CD14-positive monocyte (primary cell): Measurements from ENCODE around the gene ZSCAN10. TPM values are rescaled to one million over a fixed set of nuclear protein-coding genes. Genes with fewer than 3 reads are reported as not detected.
A peak's percentile ranks its signal among the peaks of the same experiment; 100 is the strongest.
"Not testable (repeated sequence)": the region's sequence is repeated elsewhere in the genome, so short reads cannot be mapped to it uniquely, and the experiment has no call there.

Experiments
- DNase-seq, 3 donors: peaks; one replicate each; pipeline ENCODE4 v3.0.0-alpha.2; 2011 to 2022
- H2AFZ ChIP-seq: 2 replicates; pipeline ENCODE4 v1.6.0; 2012; ENCODE audit warnings: mild to moderate bottlenecking, low read depth, low read length, inconsistent platforms; ENCODE audit not compliant: insufficient read depth, poor library complexity, severe bottlenecking
- H3K27ac ChIP-seq, 2 donors: 1 replicate in 1 of 2; 2 replicates in 1 of 2; pipeline ENCODE4 v1.5.1; 2012 to 2013; ENCODE audit warnings: low read length in 2 of 2, control low read depth in 1 of 2, inconsistent platforms in 1 of 2, low read depth in 1 of 2, mild to moderate bottlenecking in 1 of 2
- H3K27me3 ChIP-seq, 2 donors: one replicate each; pipeline versions ENCODE4 v1.6.0 to v1.6.1; 2011 to 2013; ENCODE audit warnings: low read length in 2 of 2; ENCODE audit not compliant: control insufficient read depth in 2 of 2, insufficient read depth in 2 of 2
- H3K36me3 ChIP-seq, 2 donors: replicated peaks in 1 of 2; 1 replicate in 1 of 2; 2 replicates in 1 of 2; pipeline versions ENCODE4 v1.5.1 to v1.6.1; 2012 to 2013; ENCODE audit warnings: low read length in 2 of 2, control low read depth in 1 of 2, inconsistent platforms in 1 of 2, mild to moderate bottlenecking in 1 of 2; ENCODE audit not compliant: insufficient read depth in 2 of 2, control insufficient read depth in 1 of 2
- H3K4me1 ChIP-seq, 2 donors: 1 replicate in 1 of 2; 2 replicates in 1 of 2; pipeline versions ENCODE4 v1.5.1 to v1.6.1; 2012 to 2013; ENCODE audit warnings: low read length in 2 of 2, control low read depth in 1 of 2, inconsistent platforms in 1 of 2, mild to moderate bottlenecking in 1 of 2, moderate library complexity in 1 of 2; ENCODE audit not compliant: insufficient read depth in 2 of 2, control insufficient read depth in 1 of 2
- H3K4me2 ChIP-seq: replicated peaks from 2 replicates; pipeline ENCODE3; 2012; ENCODE audit warnings: low read length, moderate library complexity, mild to moderate bottlenecking; ENCODE audit not compliant: poor library complexity, severe bottlenecking; ENCODE audit errors: extremely low read depth
- H3K4me3 ChIP-seq, 3 experiments: fragments of 200-600 bp in 1 of 3; sonication (generic) in 1 of 3; replicated peaks in 1 of 3; 1 replicate in 2 of 3; 2 replicates in 1 of 3; pipeline ENCODE4 v1.5.1; 2011 to 2013; ENCODE audit warnings: low read length in 3 of 3, mild to moderate bottlenecking in 3 of 3, control low read depth in 2 of 3, low read depth in 2 of 3, inconsistent platforms in 1 of 3, moderate library complexity in 1 of 3
- H3K79me2 ChIP-seq: 2 replicates; pipeline ENCODE4 v1.6.0; 2012; ENCODE audit warnings: mild to moderate bottlenecking, control low read depth, inconsistent platforms, low read length, moderate library complexity; ENCODE audit not compliant: insufficient read depth
- H3K9ac ChIP-seq: 2 replicates; pipeline ENCODE4 v1.6.0; 2017; ENCODE audit warnings: low read length, mild to moderate bottlenecking; ENCODE audit not compliant: insufficient read depth, poor library complexity, severe bottlenecking
- H3K9me3 ChIP-seq, 2 donors: replicated peaks in 1 of 2; 1 replicate in 1 of 2; 2 replicates in 1 of 2; pipeline versions ENCODE4 v1.5.1 to v1.6.1; 2012 to 2013; ENCODE audit warnings: low read length in 2 of 2, control low read depth in 1 of 2; ENCODE audit not compliant: control insufficient read depth in 1 of 2, insufficient read depth in 1 of 2
- H4K20me1 ChIP-seq: 2 replicates; pipeline ENCODE4 v1.6.0; 2012; ENCODE audit warnings: mild to moderate bottlenecking, low read length, control low read depth, moderate library complexity; ENCODE audit not compliant: insufficient read depth
- H3K27ac Mint-ChIP-seq, 7 donors: one replicate each; pipeline ENCODE4 v1.8.0; 2020; ENCODE audit warnings: mild to moderate bottlenecking in 7 of 7, mixed read lengths in 7 of 7, moderate library complexity in 6 of 7, inconsistent platforms in 2 of 7
- H3K27me3 Mint-ChIP-seq, 3 donors: one replicate each; pipeline ENCODE4 v1.8.0; 2021 to 2022; ENCODE audit warnings: low read depth in 3 of 3, mild to moderate bottlenecking in 3 of 3, mixed read lengths in 3 of 3, moderate library complexity in 3 of 3, inconsistent platforms in 1 of 3
- H3K36me3 Mint-ChIP-seq, 2 donors: one replicate each; pipeline ENCODE4 v1.8.0; 2020; ENCODE audit warnings: mixed read lengths in 2 of 2, inconsistent platforms in 1 of 2, mild to moderate bottlenecking in 1 of 2
- H3K4me1 Mint-ChIP-seq: one replicate; pipeline ENCODE4 v1.8.0; 2020; ENCODE audit warnings: mild to moderate bottlenecking, mixed read lengths
- H3K4me3 Mint-ChIP-seq, 2 donors: one replicate each; pipeline ENCODE4 v1.8.0; 2020; ENCODE audit warnings: mild to moderate bottlenecking in 2 of 2, mixed read lengths in 2 of 2, moderate library complexity in 1 of 2
- H3K9me3 Mint-ChIP-seq, 7 donors: one replicate each; pipeline ENCODE4 v1.8.0; 2020 to 2022; ENCODE audit warnings: mixed read lengths in 7 of 7, mild to moderate bottlenecking in 6 of 7, moderate library complexity in 6 of 7, inconsistent platforms in 2 of 7
- CTCF ChIP-seq: fragments of 200-600 bp; IDR thresholded peaks from one replicate; pipeline ENCODE4 v1.8.0; 2022; ENCODE audit warnings: antibody characterized with exemption, mild to moderate bottlenecking
- WGBS: methylation state at CpG from one replicate; pipeline ENCODE4 v1.1.5; 2013; ENCODE audit warnings: missing lambda C conversion rate; ENCODE audit not compliant: insufficient coverage; 5-methylcytosine and 5-hydroxymethylcytosine counted together
- intact Hi-C, 2 donors: fragments of 100-400 bp; cut with micrococcal nuclease; formaldehyde crosslinking; loops; one replicate each; pipeline versions ENCODE4 v1.15.0 to v1.15.1; 2023
- polyA plus RNA-seq, 3 donors: library from polyadenylated mRNA; depleted of rRNA in 1 of 3; unstranded in 2 of 3; stranded (reverse) in 1 of 3; fragments of 300-500 nt in 2 of 3; fragments of >200 nt in 1 of 3; fragmentation: Illumina TruSeq in 2 of 3; gene quantifications; 1 replicate in 2 of 3; 2 replicates in 1 of 3; pipeline ENCODE4 v1.2.3, GENCODE V29; 2012 to 2021

The ZSCAN10 gene
- polyA plus RNA-seq, 3 donors: 0.29 TPM; not detected in 2

DNA sequence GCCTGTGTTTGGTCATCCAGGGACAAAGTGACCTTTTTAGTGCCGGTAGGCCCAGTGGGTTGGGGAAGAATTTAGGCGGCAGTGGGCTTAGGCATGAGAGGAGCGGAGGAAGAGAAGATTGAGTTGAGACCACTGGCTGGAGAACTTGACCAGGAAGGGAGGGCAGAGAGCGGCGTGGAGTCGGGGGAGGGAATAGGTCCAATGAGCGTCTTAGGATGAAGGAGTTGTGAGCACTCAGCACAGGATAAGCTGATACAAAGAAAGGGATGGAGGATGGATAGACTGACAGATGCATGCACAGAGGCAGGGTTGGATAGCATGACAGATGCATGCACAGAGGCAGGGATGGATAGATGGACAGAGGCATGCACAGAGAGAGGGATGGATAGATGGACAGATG is 25.6 kb downstream of the ZSCAN10 start:
- DNase-seq: no peak
- Histone ChIP-seq H2AFZ (no peak overlapping the region), H3K4me3 (no peak overlapping the region), H3K9me3 (no peaks in the 10 kb centered on the region), H3K36me3 (peaks cover 14 to 16% of the 10 kb centered on the region in 2 donors), H3K79me2 (no peaks in the 10 kb centered on the region), H3K9ac (no peak overlapping the region), H4K20me1 (no peaks in the 10 kb centered on the region), H3K27me3 (no peaks in the 10 kb centered on the region), H3K4me1 (peaks cover 42 to 60% of the 10 kb centered on the region in 2 donors), H3K4me2 (no peak overlapping the region), H3K27ac (no peak overlapping the region)
- H3K4me1 Mint-ChIP-seq: peaks cover 56% of the 10 kb centered on the region
- H3K27me3 Mint-ChIP-seq: peaks cover 0 to 8% (median 1%) of the 10 kb centered on the region in 3 donors
- peak overlapping the region in 1 of 2 donors; percentile 43 for H3K4me3 Mint-ChIP-seq
- H3K27ac Mint-ChIP-seq: peak overlapping the region in 1 of 7 donors; percentile 48
- intact Hi-C loops: no loop called here
- TF ChIP-seq CTCF: no peak
- peaks cover 20 to 21% of the 10 kb centered on the region in 2 donors for H3K36me3 Mint-ChIP-seq
- H3K9me3 Mint-ChIP-seq: peaks cover 0 to 4% (median 0%) of the 10 kb centered on the region in 7 donors
- WGBS: 85% methylated on average over 7 of the region's 7 CpGs

DNA sequence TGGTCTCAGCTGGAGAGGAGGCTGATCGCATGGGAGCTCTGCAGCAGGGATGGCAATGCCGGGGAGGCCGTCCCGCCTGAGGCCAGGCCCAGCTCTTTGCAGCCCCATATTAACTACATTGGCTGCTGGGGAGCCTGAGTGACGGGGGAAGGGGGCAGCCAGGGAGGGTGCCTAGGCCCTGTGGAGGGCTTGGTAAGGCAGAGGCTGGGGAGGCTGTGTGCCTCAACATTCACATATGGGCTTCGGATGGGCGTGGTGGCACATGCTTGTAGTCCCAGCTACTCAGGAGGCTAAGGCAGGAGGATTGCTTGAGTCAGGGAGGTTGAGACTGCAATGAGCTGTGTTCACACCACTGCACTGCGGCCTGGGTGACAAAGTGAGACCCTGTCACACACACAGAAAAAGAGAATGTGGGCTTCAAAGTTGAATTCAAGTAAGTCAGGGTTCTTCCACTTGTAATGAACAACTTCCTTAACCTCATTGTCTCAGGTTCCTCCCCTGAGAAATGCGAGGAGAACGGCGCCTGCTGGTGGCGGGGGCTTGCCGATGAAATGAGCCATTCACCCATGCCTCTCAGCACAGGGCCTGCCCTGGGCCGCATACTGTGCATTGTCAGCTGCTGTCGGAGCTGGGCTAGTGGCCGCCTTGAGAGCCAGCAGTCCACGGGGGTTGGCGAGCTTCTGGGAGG is 26.4 kb downstream of the ZSCAN10 start:
- H2AFZ ChIP-seq, H3K27ac ChIP-seq, intact Hi-C loops, H3K9me3 Mint-ChIP-seq, H3K79me2 ChIP-seq, H3K9ac ChIP-seq, H3K27me3 Mint-ChIP-seq, H3K27me3 ChIP-seq, H4K20me1 ChIP-seq, DNase-seq, H3K4me2 ChIP-seq, H3K27ac Mint-ChIP-seq, H3K4me3 Mint-ChIP-seq, H3K9me3 ChIP-seq, H3K4me3 ChIP-seq: not testable (repeated sequence)
- WGBS: 40% methylated on average over 1 of the region's 18 CpGs
- Histone ChIP-seq H3K36me3 (peaks cover 7 to 11% of the 10 kb centered on the region in 2 donors), H3K4me1 (peaks cover 42 to 60% of the 10 kb centered on the region in 2 donors)
- peaks cover 12 to 13% of the 10 kb centered on the region in 2 donors for H3K36me3 Mint-ChIP-seq
- peaks cover 58% of the 10 kb centered on the region for H3K4me1 Mint-ChIP-seq

DNA sequence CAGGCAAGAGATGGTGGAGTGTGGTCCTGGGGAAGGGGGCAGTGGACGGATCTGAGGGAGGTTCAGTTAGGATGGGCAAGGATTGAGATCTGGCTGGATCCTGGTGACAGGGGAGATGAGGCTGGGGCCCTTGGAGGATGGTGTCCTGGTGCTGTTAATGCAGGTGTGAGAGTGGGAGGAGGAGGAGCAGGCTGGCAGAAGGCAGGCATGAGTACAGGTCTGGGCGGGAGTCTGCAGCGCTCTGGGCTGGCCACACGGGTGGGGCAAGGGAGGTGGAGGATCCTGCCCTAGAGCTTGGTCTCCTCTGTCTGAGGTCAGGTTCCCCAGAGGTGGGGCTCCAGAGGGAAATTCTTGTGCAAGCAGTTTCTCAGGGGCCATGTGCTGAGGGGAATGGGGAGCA is 26.9 kb downstream of the ZSCAN10 start:
- H3K4me3 Mint-ChIP-seq, H3K27ac Mint-ChIP-seq, H3K36me3 Mint-ChIP-seq, DNase-seq, H3K27ac ChIP-seq, H3K27me3 ChIP-seq, intact Hi-C loops, H3K9ac ChIP-seq, H3K27me3 Mint-ChIP-seq, H3K9me3 Mint-ChIP-seq, H4K20me1 ChIP-seq, H3K79me2 ChIP-seq, H2AFZ ChIP-seq, H3K9me3 ChIP-seq, H3K36me3 ChIP-seq, H3K4me2 ChIP-seq, H3K4me3 ChIP-seq: not testable (repeated sequence)
- peaks cover 58% of the 10 kb centered on the region for H3K4me1 Mint-ChIP-seq
- H3K4me1 ChIP-seq: peaks cover 42 to 60% of the 10 kb centered on the region in 2 donors
- no CpG with 5 or more reads among the region's 4 CpGs for WGBS
